ENCODE measurements around the gene ADGB.
A peak's percentile ranks its signal among the peaks of the same experiment; 100 is the strongest.
"Not testable (repeated sequence)": the region's sequence is repeated elsewhere in the genome, so short reads cannot be mapped to it uniquely, and the experiment has no call there.

The ADGB gene

GRCh38 chr6:146815511-146816462 is 217.0 kb downstream of the ADGB start:
- H3K4me1 ChIP-seq (ENCODE audit: control insufficient read depth in 1 of 2, insufficient read depth in 2 of 2, low read length in 2 of 2); H3K4me2 ChIP-seq (ENCODE audit: low read length); H3K27me3 ChIP-seq (ENCODE audit: insufficient read depth, low read length); H3K9ac ChIP-seq (ENCODE audit: low read length); H3K23ac ChIP-seq (ENCODE audit: low read length); H3K79me2 ChIP-seq (ENCODE audit: control insufficient read depth, insufficient read depth, low read length, poor library complexity); H2AFZ ChIP-seq (ENCODE audit: insufficient read depth, low read length, poor library complexity); H3K36me3 ChIP-seq (ENCODE audit: control insufficient read depth in 1 of 2, insufficient read depth in 2 of 2, low read length in 2 of 2); H3K9me3 ChIP-seq (ENCODE audit: insufficient read depth, low read depth, low read length); H3K4me3 ChIP-seq (ENCODE audit: low read depth, low read length): not testable (repeated sequence)
- Histone ChIP-seq H2BK12ac (ENCODE audit: low read length) (peak overlapping the region; percentile 97), H3K4ac (ENCODE audit: low read depth, low read length) (peak overlapping the region; percentile 86), H2BK5ac (ENCODE audit: low read depth, low read length, poor library complexity) (peak overlapping the region; percentile 100), H3K79me1 (ENCODE audit: low read length) (peaks cover 24% of the 10 kb centered on the region), H4K91ac (ENCODE audit: low read depth, low read length) (peak overlapping the region; percentile 100), H4K12ac (ENCODE audit: low read depth, low read length) (peak overlapping the region; percentile 69), H2AK5ac (ENCODE audit: low read length) (peak overlapping the region; percentile 92), H3K18ac (ENCODE audit: low read length) (peak overlapping the region; percentile 84), H4K8ac (ENCODE audit: low read depth, low read length) (peak overlapping the region; percentile 86), H2BK120ac (ENCODE audit: insufficient read depth, low read length, poor library complexity) (peak overlapping the region; percentile 99), H3K27ac (ENCODE audit: low read depth, low read length) (peak overlapping the region; percentile 93), H3K14ac (ENCODE audit: low read length) (peak overlapping the region; percentile 97)
- DNase-seq = peak; percentile 64 to 78
- WGBS (ENCODE audit: extremely low coverage, insufficient coverage, insufficient read length) = no CpG with 5 or more reads among the region's 18 CpGs

- Histone ChIP-seq H3K79me2 (ENCODE audit: control insufficient read depth, insufficient read depth, low read length, poor library complexity) (peaks cover 5% of the 10 kb centered on the region), H3K4me1 (ENCODE audit: control insufficient read depth in 1 of 2, insufficient read depth in 2 of 2, low read length in 2 of 2) (peaks cover 9 to 10% of the 10 kb centered on the region in 2 experiments), H4K12ac (ENCODE audit: low read depth, low read length) (peak overlapping the region; percentile 97), H4K91ac (ENCODE audit: low read depth, low read length) (peak overlapping the region; percentile 98), H2AK5ac (ENCODE audit: low read length) (peak overlapping the region; percentile 64), H2AFZ (ENCODE audit: insufficient read depth, low read length, poor library complexity) (peak overlapping the region; percentile 77), H3K27me3 (ENCODE audit: insufficient read depth, low read length) (no peaks in the 10 kb centered on the region), H3K4ac (ENCODE audit: low read depth, low read length) (peak overlapping the region; percentile 80), H2BK5ac (ENCODE audit: low read depth, low read length, poor library complexity) (peak overlapping the region; percentile 100), H2BK120ac (ENCODE audit: insufficient read depth, low read length, poor library complexity) (peak overlapping the region; percentile 100), H3K4me3 (ENCODE audit: low read depth, low read length) (no peak overlapping the region), H3K18ac (ENCODE audit: low read length) (peak overlapping the region; percentile 99), H3K9ac (ENCODE audit: low read length) (no peak overlapping the region), H3K4me2 (ENCODE audit: low read length) (no peak overlapping the region), H3K23ac (ENCODE audit: low read length) (no peak overlapping the region), H3K9me3 (ENCODE audit: insufficient read depth, low read depth, low read length) (no peaks in the 10 kb centered on the region), H4K8ac (ENCODE audit: low read depth, low read length) (peak overlapping the region; percentile 85), H3K79me1 (ENCODE audit: low read length) (peaks cover 20% of the 10 kb centered on the region), H3K36me3 (ENCODE audit: control insufficient read depth in 1 of 2, insufficient read depth in 2 of 2, low read length in 2 of 2) (peaks cover 0 to 2% of the 10 kb centered on the region in 2 experiments), H3K27ac (ENCODE audit: low read depth, low read length) (peak overlapping the region; percentile 92), H2BK12ac (ENCODE audit: low read length) (peak overlapping the region; percentile 95), H3K14ac (ENCODE audit: low read length) (peak overlapping the region; percentile 97)
- no peak for DNase-seq
- WGBS (ENCODE audit: extremely low coverage, insufficient coverage, insufficient read length) = no CpG with 5 or more reads among the region's 8 CpGs
These were observed 221.0 kb downstream of the ADGB start for GRCh38 chr6:146819596-146820320.

GRCh38 chr6:146827216-146827928 is 228.6 kb downstream of the ADGB start:
- Histone ChIP-seq H3K9me3 (ENCODE audit: insufficient read depth, low read depth, low read length) (no peaks in the 10 kb centered on the region), H2AFZ (ENCODE audit: insufficient read depth, low read length, poor library complexity) (no peak overlapping the region), H3K23ac (ENCODE audit: low read length) (no peak overlapping the region), H4K8ac (ENCODE audit: low read depth, low read length) (no peak overlapping the region), H4K91ac (ENCODE audit: low read depth, low read length) (no peak overlapping the region), H3K18ac (ENCODE audit: low read length) (no peak overlapping the region), H2AK5ac (ENCODE audit: low read length) (no peak overlapping the region), H4K12ac (ENCODE audit: low read depth, low read length) (no peak overlapping the region), H3K79me2 (ENCODE audit: control insufficient read depth, insufficient read depth, low read length, poor library complexity) (no peaks in the 10 kb centered on the region), H3K4me2 (ENCODE audit: low read length) (no peak overlapping the region), H3K9ac (ENCODE audit: low read length) (no peak overlapping the region), H3K14ac (ENCODE audit: low read length) (no peak overlapping the region), H2BK5ac (ENCODE audit: low read depth, low read length, poor library complexity) (no peak overlapping the region), H3K27me3 (ENCODE audit: insufficient read depth, low read length) (no peaks in the 10 kb centered on the region), H2BK120ac (ENCODE audit: insufficient read depth, low read length, poor library complexity) (peak overlapping the region; percentile 29), H3K36me3 (ENCODE audit: control insufficient read depth in 1 of 2, insufficient read depth in 2 of 2, low read length in 2 of 2) (peaks cover 1 to 2% of the 10 kb centered on the region in 2 experiments), H3K4me1 (ENCODE audit: control insufficient read depth in 1 of 2, insufficient read depth in 2 of 2, low read length in 2 of 2) (peaks cover 0 to 2% of the 10 kb centered on the region in 2 experiments), H3K4ac (ENCODE audit: low read depth, low read length) (no peak overlapping the region), H3K79me1 (ENCODE audit: low read length) (peaks cover 1% of the 10 kb centered on the region), H3K27ac (ENCODE audit: low read depth, low read length) (no peak overlapping the region), H3K4me3 (ENCODE audit: low read depth, low read length) (no peak overlapping the region), H2BK12ac (ENCODE audit: low read length) (no peak overlapping the region)
- no peak for DNase-seq
- no CpG with 5 or more reads among the region's 4 CpGs for WGBS (ENCODE audit: extremely low coverage, insufficient coverage, insufficient read length)

All from trophoblast cell (in vitro differentiated cells and primary cell).